PFSK-1 (cell line): ENCODE measurements around the gene RALGAPA2.

Source experiments
- POLR2AphosphoS5 ChIP-seq: IDR thresholded peaks from 2 replicates; pipeline ENCODE4 v1.6.1; 2012; ENCODE audit warnings: low read depth, mild to moderate bottlenecking, control low read depth, low read length, moderate library complexity
- SIN3A ChIP-seq: IDR thresholded peaks from 2 replicates; pipeline ENCODE4 v1.6.1; 2012; ENCODE audit warnings: mild to moderate bottlenecking, low read length, moderate library complexity, borderline replicate concordance; ENCODE audit not compliant: insufficient read depth

DNA sequence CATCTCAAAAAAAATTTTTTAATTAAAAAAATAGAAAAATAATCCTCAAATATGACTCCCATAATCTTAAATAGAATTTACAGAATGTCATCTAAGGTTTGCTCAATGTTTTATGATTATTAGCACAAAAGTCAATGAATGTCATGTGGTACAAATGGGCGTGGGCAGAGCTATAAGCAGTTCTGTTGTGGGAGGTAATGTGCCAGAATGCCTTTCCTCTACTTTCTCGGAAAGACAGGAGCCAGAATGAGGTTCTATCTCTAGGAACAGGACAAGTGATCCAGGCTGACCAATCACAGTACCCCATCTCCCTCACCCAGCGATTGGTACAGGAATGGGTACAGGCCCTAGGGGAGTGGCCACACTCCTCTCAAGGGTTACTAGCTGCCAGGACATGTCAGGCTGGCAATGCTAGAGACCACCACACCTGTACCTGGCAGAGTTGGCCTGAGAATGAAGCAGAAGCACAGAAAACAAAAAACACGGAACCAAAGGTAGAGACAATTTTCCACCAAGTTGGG, 15.1 kb downstream of the RALGAPA2 start:
- TF ChIP-seq POLR2AphosphoS5, result no peak
- TF ChIP-seq SIN3A, result no peak
